H7 (cell line): ENCODE results near the gene TEDC2. TPM values are rescaled to one million over a fixed set of nuclear protein-coding genes. Genes with fewer than 3 reads are reported as not detected.

Experiments
- DNase-seq: peaks from one replicate; pipeline ENCODE4 v3.0.0; 2012
- H3K27me3 ChIP-seq: 2 replicates; pipeline ENCODE4 v1.6.0; 2011; ENCODE audit warnings: mild to moderate bottlenecking, low read length; ENCODE audit not compliant: control insufficient read depth, insufficient read depth
- H3K36me3 ChIP-seq: replicated peaks from 2 replicates; pipeline ENCODE4 v1.5.1; 2011; ENCODE audit warnings: low read length; ENCODE audit not compliant: control insufficient read depth, insufficient read depth
- H3K4me3 ChIP-seq: 2 replicates; pipeline ENCODE4 v1.5.1; 2011; ENCODE audit warnings: low read depth, mild to moderate bottlenecking, control low read depth, low read length, moderate library complexity; ENCODE audit not compliant: insufficient read depth
- total RNA-seq: library from RNA; depleted of rRNA; stranded (reverse); fragments of >200 nt; shearing (Covaris generic); gene quantifications from 2 replicates; pipeline ENCODE4 v1.2.3, GENCODE V29; 2014; rRNA removed

Gene TEDC2
- total RNA-seq, 1 experiment from 2014 or later, result 90.7 TPM

- Histone ChIP-seq H3K36me3 (no peaks in the 10 kb centered on the region), H3K27me3 (peaks cover 1% of the 10 kb centered on the region; the same call in 1 of the 2 replicates), H3K4me3 (no peak overlapping the region)
- DNase-seq, result no peak
Observed at GRCh38 chr16:2511996-2512734, 52.3 kb downstream of the TEDC2 start.

DNA sequence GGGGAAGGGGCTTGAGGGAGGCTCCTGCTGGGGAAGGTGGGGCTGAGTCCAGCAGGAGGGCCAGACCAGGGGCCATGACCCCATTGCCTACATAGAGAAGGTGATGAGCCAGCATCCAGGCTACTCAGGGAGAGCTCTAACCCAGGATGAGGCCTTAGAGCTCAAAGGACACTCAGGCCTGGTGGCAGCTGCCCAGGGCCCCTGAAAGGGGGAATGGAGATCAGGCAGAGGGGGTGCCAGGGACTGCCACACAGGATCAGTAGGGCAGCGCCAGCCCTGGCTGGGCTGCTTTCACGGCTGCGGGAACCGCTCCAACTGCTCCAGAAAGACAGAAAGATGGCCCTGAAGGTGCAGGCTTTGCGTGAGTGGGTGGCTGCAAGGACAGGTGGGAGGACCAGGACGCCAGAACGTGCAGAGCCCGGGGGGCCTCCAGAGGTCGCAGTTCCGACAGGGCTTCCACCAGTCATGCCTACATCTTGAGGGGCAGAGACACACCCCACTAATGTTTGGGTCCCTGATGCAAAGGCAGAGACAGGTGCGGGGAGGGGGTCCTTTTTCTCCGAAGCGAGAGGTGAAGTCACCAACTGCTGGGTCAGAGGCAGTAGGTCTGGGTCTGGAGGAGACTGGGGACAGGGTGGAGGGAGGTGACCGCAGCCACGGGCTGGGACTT, 53.0 kb downstream of the TEDC2 start:
- peak overlapping the region; percentile 75 for H3K4me3 ChIP-seq
- H3K27me3 ChIP-seq, result peaks cover 1% of the 10 kb centered on the region; the same call in 1 of the 2 replicates
- H3K36me3 ChIP-seq, result no peaks in the 10 kb centered on the region
- peak; percentile 87 for DNase-seq

- Histone ChIP-seq H3K27me3 (peaks cover 1% of the 10 kb centered on the region; the same call in 1 of the 2 replicates), H3K4me3 (peak within 1 kb of the TSS; percentile 75), H3K36me3 (no peaks in the 10 kb centered on the region)
- peak; percentile 99 for DNase-seq
Observed at GRCh38 chr16:2513405-2514332, 53.8 kb downstream of the TEDC2 start, which contains the start of gene ATP6V0C. Gene ATP6V0C, plus strand, starts transcription at chr16:2513952. Its CDS starts 152 bp downstream, at chr16:2514104.

Other genes with a start within 250 kb of the TEDC2 start
- gene BRICD5, start 249.2 kb upstream of the TEDC2 start, total RNA-seq, result 3.9 and 7.4 TPM in 2 replicates
- 42.5 and 57.4 TPM in 2 replicates for gene PGP, start 245.3 kb upstream of the TEDC2 start, total RNA-seq
- gene E4F1, start 236.5 kb upstream of the TEDC2 start, total RNA-seq, result 33.4 and 36.8 TPM in 2 replicates
- 0.48 and 0.69 TPM in 2 replicates for gene DNASE1L2, start 223.7 kb upstream of the TEDC2 start, total RNA-seq
- gene ECI1, start 208.5 kb upstream of the TEDC2 start, total RNA-seq, result 115 and 122 TPM in 2 replicates
- 282 and 306 TPM in 2 replicates for gene RNPS1, start 192.0 kb upstream of the TEDC2 start, total RNA-seq
- gene ABCA3, start 119.4 kb upstream of the TEDC2 start, total RNA-seq, result 6.2 and 6.6 TPM in 2 replicates
- 81.5 and 82.6 TPM in 2 replicates for gene CCNF, start 30.7 kb upstream of the TEDC2 start, total RNA-seq
- 0.73 TPM in 1 of 2 replicates, not detected in the other for gene NTN3, start 11.2 kb downstream of the TEDC2 start, total RNA-seq
- 12.3 and 13.5 TPM in 2 replicates for gene TBC1D24, start 15.0 kb downstream of the TEDC2 start, total RNA-seq
- 40.5 and 56.4 TPM in 2 replicates for gene ATP6V0C, start 53.8 kb downstream of the TEDC2 start, total RNA-seq
- 50.5 and 62.3 TPM in 2 replicates for gene AMDHD2, start 60.3 kb downstream of the TEDC2 start, total RNA-seq
- gene CEMP1, start 71.3 kb downstream of the TEDC2 start, total RNA-seq, result not detected in 2 replicates
- gene PDPK1, start 77.9 kb downstream of the TEDC2 start, total RNA-seq, result 11.4 and 21.7 TPM in 2 replicates
- 35.2 and 36.7 TPM in 2 replicates for gene KCTD5, start 222.4 kb downstream of the TEDC2 start, total RNA-seq